B cell (primary cell): ENCODE data around the gene CD36. TPM values are rescaled to one million over a fixed set of nuclear protein-coding genes. Genes with fewer than 3 reads are reported as not detected.

ENCODE experiments used
- ATAC-seq: fragments of 200-7000 bp; cut with Tn5 transposase; one replicate; pipeline ENCODE4 v1.10.0; 2021; ENCODE audit warnings: low read depth, mild to moderate bottlenecking, moderate number of reproducible peaks, moderate library complexity
- CTCF ChIA-PET: fragments of 350-600 bp; sonication (Branson Sonifier 250); formaldehyde crosslinking; loops from one replicate; lab custom pipeline; 2021; ENCODE audit warnings: antibody characterized with exemption, inconsistent platforms; lab: Charles Lee
- POLR2A ChIA-PET: fragments of 350-600 bp; sonication (Branson Sonifier 250); formaldehyde crosslinking; loops from one replicate; lab custom pipeline; 2021; ENCODE audit warnings: antibody characterized with exemption; lab: Charles Lee
- DNase-seq: peaks from one replicate; pipeline ENCODE4 v3.0.0; 2013
- H2AFZ ChIP-seq: 2 replicates; pipeline ENCODE4 v1.6.1; 2012; ENCODE audit warnings: mild to moderate bottlenecking, low read depth, low read length; ENCODE audit not compliant: insufficient read depth, poor library complexity, severe bottlenecking
- H3K27ac ChIP-seq, 2 donors: 1 replicate in 1 of 2; 2 replicates in 1 of 2; pipeline ENCODE4 v1.5.1; 2012 to 2013; ENCODE audit warnings: low read length in 2 of 2, mild to moderate bottlenecking in 2 of 2, moderate library complexity in 1 of 2
- H3K27me3 ChIP-seq, 4 experiments: fragments of 200-600 bp in 1 of 4; sonication (generic) in 1 of 4; replicated peaks in 1 of 4; 1 replicate in 2 of 4; 2 replicates in 2 of 4; pipeline versions ENCODE4 v1.6.1 to v1.7.0; 2013 to 2016; ENCODE audit warnings: low read length in 3 of 4, mild to moderate bottlenecking in 2 of 4, mixed read lengths in 1 of 4, moderate library complexity in 1 of 4; ENCODE audit not compliant: insufficient read depth in 4 of 4, control insufficient read depth in 3 of 4; ENCODE audit errors: control extremely low read depth in 1 of 4
- H3K36me3 ChIP-seq, 2 experiments: replicated peaks in 1 of 2; 1 replicate in 1 of 2; 2 replicates in 1 of 2; pipeline versions ENCODE4 v1.6.1 to v1.7.1; 2013; ENCODE audit warnings: low read length in 1 of 2; ENCODE audit not compliant: insufficient read depth in 2 of 2, control insufficient read depth in 1 of 2; ENCODE audit errors: control extremely low read depth in 1 of 2, extremely low read depth in 1 of 2
- H3K4me1 ChIP-seq, 2 donors: fragments of 200-600 bp in 1 of 2; sonication (generic) in 1 of 2; 1 replicate in 1 of 2; 2 replicates in 1 of 2; pipeline versions ENCODE4 v1.5.1 to v1.6.1; 2013 to 2017; ENCODE audit warnings: low read length in 2 of 2; ENCODE audit not compliant: control insufficient read depth in 2 of 2, insufficient read depth in 2 of 2
- H3K4me2 ChIP-seq: replicated peaks from 2 replicates; pipeline ENCODE3; 2012; ENCODE audit warnings: mild to moderate bottlenecking, low read depth, low read length; ENCODE audit not compliant: poor library complexity, severe bottlenecking
- H3K4me3 ChIP-seq, 5 experiments: fragments of 200-600 bp in 1 of 5; sonication (generic) in 1 of 5; 1 replicate in 3 of 5; 2 replicates in 2 of 5; pipeline versions ENCODE4 v1.5.1 to v1.7.0; 2011 to 2016; ENCODE audit warnings: low read length in 4 of 5, mild to moderate bottlenecking in 4 of 5, low read depth in 2 of 5, control low read depth in 1 of 5, moderate library complexity in 1 of 5; ENCODE audit not compliant: insufficient read depth in 1 of 5; ENCODE audit errors: control extremely low read depth in 1 of 5, extremely low read depth in 1 of 5
- H3K79me2 ChIP-seq: fragments of 200-600 bp; sonication (generic); one replicate; pipeline ENCODE4 v1.6.0; 2016; ENCODE audit warnings: low read length; ENCODE audit not compliant: control insufficient read depth, insufficient read depth
- H3K9ac ChIP-seq: fragments of 200-600 bp; sonication (generic); 2 replicates; pipeline ENCODE4 v1.6.1; 2017; ENCODE audit warnings: mild to moderate bottlenecking, low read length, moderate library complexity
- H3K9me3 ChIP-seq, 3 donors: one replicate each; pipeline versions ENCODE4 v1.6.1 to v1.7.1; 2013; ENCODE audit warnings: low read length in 2 of 3; ENCODE audit not compliant: control insufficient read depth in 2 of 3, insufficient read depth in 1 of 3; ENCODE audit errors: control extremely low read depth in 1 of 3
- H4K20me1 ChIP-seq: 2 replicates; pipeline ENCODE4 v1.6.0; 2012; ENCODE audit warnings: mild to moderate bottlenecking, low read length; ENCODE audit not compliant: insufficient read depth, control insufficient read depth, poor library complexity, severe bottlenecking
- H3K27ac Mint-ChIP-seq: one replicate; pipeline ENCODE4 v1.8.0; 2021; ENCODE audit warnings: mixed read lengths
- H3K27me3 Mint-ChIP-seq: one replicate; pipeline ENCODE4 v1.8.0; 2021; ENCODE audit warnings: mixed read lengths
- H3K4me1 Mint-ChIP-seq: one replicate; pipeline ENCODE4 v1.8.0; 2021; ENCODE audit warnings: mixed read lengths
- H3K4me3 Mint-ChIP-seq: one replicate; pipeline ENCODE4 v1.8.0; 2021; ENCODE audit warnings: mixed read lengths
- H3K9me3 Mint-ChIP-seq: one replicate; pipeline ENCODE4 v1.8.0; 2022; ENCODE audit warnings: mixed read lengths; ENCODE audit not compliant: insufficient read depth
- CTCF ChIP-seq: fragments of 200-600 bp; IDR thresholded peaks from one replicate; pipeline ENCODE4 v1.8.0; 2022; ENCODE audit warnings: antibody characterized with exemption, mild to moderate bottlenecking
- EZH2 ChIP-seq: IDR thresholded peaks from 2 replicates; pipeline ENCODE4 v1.6.1; 2012; ENCODE audit warnings: borderline replicate concordance, low read depth, mild to moderate bottlenecking, moderate library complexity, low read length; ENCODE audit not compliant: insufficient read depth, poor library complexity, severe bottlenecking
- WGBS: methylation state at CpG from one replicate; pipeline ENCODE4 v1.1.5; 2013; ENCODE audit warnings: missing lambda C conversion rate; ENCODE audit not compliant: insufficient coverage; 5-methylcytosine and 5-hydroxymethylcytosine counted together
- intact Hi-C: fragments of 100-400 bp; cut with micrococcal nuclease; formaldehyde crosslinking; loops from one replicate; pipeline ENCODE4 v1.10.0; 2022
- polyA plus RNA-seq: library from polyadenylated mRNA; depleted of rRNA; stranded (reverse); fragments of >200 nt; gene quantifications from 2 replicates; pipeline ENCODE4 v1.2.3, GENCODE V29; 2012
- total RNA-seq, 2 donors: library from RNA; stranded (reverse); fragments of 120-200 nt in 1 of 2; gene quantifications; 1 replicate in 1 of 2; 2 replicates in 1 of 2; pipeline versions ENCODE4 v1.2.3 to v1.2.4, GENCODE V29; 2013 to 2022

CD36 gene
- total and polyA plus RNA-seq, 2 donors (not counting 1 experiment from before 2014, with no cell fraction given): 0.37 to 2.3 TPM

- Histone ChIP-seq H3K4me3 (no peak overlapping the region), H3K9me3 (no peaks in the 10 kb centered on the region), H3K27me3 (no peaks in the 10 kb centered on the region), H3K36me3 (no peaks in the 10 kb centered on the region), H3K4me1 (no peaks in the 10 kb centered on the region), H3K9ac (no peak overlapping the region), H3K79me2 (no peaks in the 10 kb centered on the region), H3K27ac (no peak overlapping the region), H3K4me2 (no peak overlapping the region), H2AFZ (no peak overlapping the region), H4K20me1 (no peaks in the 10 kb centered on the region)
- intact Hi-C loops: no loop called here
- ChIA-PET CTCF (no interaction called here), POLR2A (no interaction called here)
- Mint-ChIP-seq H3K27me3 (no peaks in the 10 kb centered on the region), H3K9me3 (no peaks in the 10 kb centered on the region), H3K4me1 (no peaks in the 10 kb centered on the region), H3K27ac (no peak overlapping the region), H3K4me3 (no peak overlapping the region)
- DNase-seq (no peak), ATAC-seq (no peak)
- TF ChIP-seq EZH2: no peak
- no peak for TF ChIP-seq CTCF
- no CpG with 5 or more reads among the region's 2 CpGs for WGBS
These were observed 38.4 kb upstream of the CD36 start for GRCh38 chr7:80600046-80600445.

- no peak overlapping the region for H3K4me3 Mint-ChIP-seq
These were observed 36.4 kb upstream of the CD36 start for GRCh38 chr7:80601999-80602398.

More at GRCh38 chr7:80601999-80602398, 36.4 kb upstream of the CD36 start:
- ChIA-PET CTCF (no interaction called here), POLR2A (no interaction called here)
- TF ChIP-seq CTCF: no peak
- no peak for TF ChIP-seq EZH2
- H3K36me3 ChIP-seq: no peaks in the 10 kb centered on the region
- H3K9me3 Mint-ChIP-seq: no peaks in the 10 kb centered on the region
- H3K4me1 ChIP-seq: no peaks in the 10 kb centered on the region
- H2AFZ ChIP-seq: no peak overlapping the region
- WGBS: 95% methylated on average over 2 of the region's 4 CpGs
- no peaks in the 10 kb centered on the region for H3K4me1 Mint-ChIP-seq
- H3K4me2 ChIP-seq: no peak overlapping the region
- no peak overlapping the region for H3K27ac ChIP-seq
- no peaks in the 10 kb centered on the region for H3K27me3 Mint-ChIP-seq
- H3K27ac Mint-ChIP-seq: no peak overlapping the region
- ATAC-seq (no peak), DNase-seq (no peak)
- intact Hi-C loops: no loop called here
- no peaks in the 10 kb centered on the region for H3K9me3 ChIP-seq
- H3K79me2 ChIP-seq: no peaks in the 10 kb centered on the region
- no peak overlapping the region for H3K9ac ChIP-seq
- no peaks in the 10 kb centered on the region for H4K20me1 ChIP-seq
- no peaks in the 10 kb centered on the region for H3K27me3 ChIP-seq
- no peak overlapping the region for H3K4me3 ChIP-seq
